Panc1 (cell line): ENCODE results near the gene AJUBA. TPM values are rescaled to one million over a fixed set of nuclear protein-coding genes. Genes with fewer than 3 reads are reported as not detected.

Source experiments
- ATAC-seq: fragments of 200-7000 bp; cut with Tn5 transposase; 2 replicates; pipeline ENCODE4 v1.9.1; 2020; ENCODE audit warnings: mild to moderate bottlenecking, moderate library complexity
- BruUV-seq: library from RNA; stranded (reverse); fragments of 400-500 nt; replicated peaks from 2 replicates; lab custom pipeline; 2021; lab: Mats Ljungman, UMichigan
- CTCF ChIA-PET: fragments of 300-600 bp; sonication (Branson Sonifier 250); formaldehyde crosslinking; loops from one replicate; lab custom pipeline; 2022; ENCODE audit warnings: antibody characterized with exemption; lab: Charles Lee
- POLR2A ChIA-PET: fragments of 300-600 bp; sonication (Branson Sonifier 250); formaldehyde crosslinking; loops from one replicate; lab custom pipeline; 2022; ENCODE audit warnings: antibody characterized with exemption; lab: Charles Lee
- DNase-seq: peaks from one replicate; pipeline ENCODE4 v3.0.0-alpha.2; 2010; ENCODE audit warnings: low read depth, low spot score
- H3K27ac ChIP-seq: 2 replicates; pipeline ENCODE4 v1.5.1; 2011; ENCODE audit warnings: mild to moderate bottlenecking, low read length, inconsistent platforms
- H3K27me3 ChIP-seq: fragments of 200-500 bp; sonication (Bioruptor generic); 2 replicates; pipeline ENCODE4 v1.6.0; 2014; ENCODE audit warnings: low read length, inconsistent platforms; ENCODE audit not compliant: control insufficient read depth, insufficient read depth
- H3K36me3 ChIP-seq: fragments of 200-500 bp; sonication (Bioruptor generic); 2 replicates; pipeline ENCODE4 v1.5.1; 2014; ENCODE audit warnings: inconsistent platforms, mild to moderate bottlenecking, low read length, moderate library complexity; ENCODE audit not compliant: control insufficient read depth, insufficient read depth
- H3K4me1 ChIP-seq: 2 replicates; pipeline ENCODE4 v1.5.1; 2011; ENCODE audit warnings: inconsistent platforms, mild to moderate bottlenecking, low read length, moderate library complexity; ENCODE audit not compliant: control insufficient read depth, insufficient read depth
- H3K4me3 ChIP-seq, 2 experiments: 2 replicates each; pipeline ENCODE4 v1.5.1; 2011 to 2012; ENCODE audit warnings: low read depth in 2 of 2, low read length in 2 of 2, mild to moderate bottlenecking in 2 of 2, inconsistent platforms in 1 of 2, moderate library complexity in 1 of 2
- H3K9me3 ChIP-seq: fragments of 200-500 bp; sonication (Bioruptor generic); 2 replicates; pipeline ENCODE4 v1.5.1; 2014; ENCODE audit warnings: low read depth, mild to moderate bottlenecking, inconsistent platforms, low read length, moderate library complexity; ENCODE audit not compliant: control insufficient read depth, insufficient read depth
- POLR2AphosphoS5 ChIP-seq: IDR thresholded peaks from 2 replicates; pipeline ENCODE4 v1.6.1; 2012; ENCODE audit warnings: mild to moderate bottlenecking, low read depth, low read length, moderate library complexity
- SIN3A ChIP-seq: IDR thresholded peaks from 2 replicates; pipeline ENCODE4 v1.6.1; 2012; ENCODE audit warnings: low read depth, mild to moderate bottlenecking, low read length, moderate library complexity, borderline replicate concordance; ENCODE audit not compliant: insufficient read depth
- TCF7L2 ChIP-seq: IDR thresholded peaks from 2 replicates; pipeline ENCODE4 v1.6.1; 2011; ENCODE audit warnings: mild to moderate bottlenecking, low read depth, low read length, inconsistent platforms
- in situ Hi-C: cut with HindIII; loops from 2 replicates; pipeline ENCODE4 v1.10.0; 2016; ENCODE audit warnings: low sequenced_read_pairs, low pct_unique_long_range_greater_than_20kb
- intact Hi-C: fragments of 100-400 bp; cut with micrococcal nuclease; formaldehyde crosslinking; loops from one replicate; pipeline ENCODE4 v1.10.0; 2022; ENCODE audit not compliant: unreplicated experiment
- total RNA-seq: library from RNA; stranded (reverse); gene quantifications from one replicate; pipeline ENCODE4 v1.2.1, GENCODE V29; 2021; ENCODE audit not compliant: unreplicated experiment
- TF ChIP-seq, protein P1 (sequence below), 2 experiments: IDR thresholded peaks; 2 replicates each; pipeline ENCODE4 v1.6.1; 2011 to 2012; ENCODE audit warnings: low read depth in 2 of 2, control low read depth in 1 of 2, low read length in 1 of 2, mild to moderate bottlenecking in 1 of 2, moderate library complexity in 1 of 2; ENCODE audit not compliant: insufficient read depth in 1 of 2
- TF ChIP-seq, protein P2 (sequence below): fragments of 450-650 bp; IDR thresholded peaks from 2 replicates; pipeline ENCODE4 v1.5.1; 2017; ENCODE audit warnings: mild to moderate bottlenecking

The AJUBA gene
- total RNA-seq, 1 experiment from 2014 or later = 50.2 TPM

DNA sequence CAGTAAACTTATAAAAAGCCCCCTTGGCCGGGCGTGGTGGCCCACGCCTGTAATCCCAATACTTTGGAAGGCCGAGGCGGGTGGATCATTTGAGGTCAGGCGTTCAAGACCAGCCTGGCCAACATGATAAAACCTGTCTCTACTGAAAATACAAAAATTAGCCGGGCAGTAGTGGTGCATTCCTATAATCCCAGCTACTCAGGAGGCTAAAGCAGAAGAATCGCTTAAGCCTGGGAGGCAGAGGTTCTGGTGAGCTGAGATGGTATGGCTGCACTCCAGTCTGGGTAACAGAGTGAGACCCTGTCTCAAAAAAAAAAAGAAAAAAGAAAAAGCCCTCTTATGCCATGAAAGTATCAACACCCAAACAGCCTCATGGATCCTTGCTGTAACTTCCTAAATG, 56.8 kb downstream of the AJUBA start:
- intact Hi-C loops = no loop called here

DNA sequence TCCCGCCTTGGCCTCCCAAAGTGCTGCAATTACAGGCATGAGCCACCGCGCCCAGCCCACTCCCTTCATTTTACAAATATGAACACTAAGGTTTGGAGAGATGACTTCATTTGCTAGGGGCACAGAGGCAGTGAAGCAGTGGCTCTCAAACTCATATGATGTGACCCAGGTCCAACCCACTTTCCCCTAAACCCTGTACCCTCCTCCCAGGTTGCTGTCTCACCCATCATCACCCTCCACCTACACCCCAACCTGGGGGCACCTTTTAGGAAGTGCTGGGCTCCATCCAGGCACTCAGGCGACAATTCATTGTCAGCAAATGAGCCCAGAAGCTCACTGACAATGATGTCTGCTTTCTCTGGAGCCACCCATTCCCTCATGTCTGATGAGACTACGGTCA, 58.6 kb downstream of the AJUBA start:
- H3K4me3 ChIP-seq = no peak overlapping the region
- no peaks in the 10 kb centered on the region for H3K27me3 ChIP-seq
- no peak for ATAC-seq
- no peaks in the 10 kb centered on the region for H3K9me3 ChIP-seq
- CTCF ChIA-PET = no interaction called here
- H3K36me3 ChIP-seq = peaks cover 13% of the 10 kb centered on the region
- no peak overlapping the region for H3K27ac ChIP-seq
- in situ Hi-C loops (no loop called here), intact Hi-C loops (no loop called here)
- H3K4me1 ChIP-seq = peaks cover 14% of the 10 kb centered on the region
- POLR2A ChIA-PET = no interaction called here
- TF ChIP-seq, protein P1, sequence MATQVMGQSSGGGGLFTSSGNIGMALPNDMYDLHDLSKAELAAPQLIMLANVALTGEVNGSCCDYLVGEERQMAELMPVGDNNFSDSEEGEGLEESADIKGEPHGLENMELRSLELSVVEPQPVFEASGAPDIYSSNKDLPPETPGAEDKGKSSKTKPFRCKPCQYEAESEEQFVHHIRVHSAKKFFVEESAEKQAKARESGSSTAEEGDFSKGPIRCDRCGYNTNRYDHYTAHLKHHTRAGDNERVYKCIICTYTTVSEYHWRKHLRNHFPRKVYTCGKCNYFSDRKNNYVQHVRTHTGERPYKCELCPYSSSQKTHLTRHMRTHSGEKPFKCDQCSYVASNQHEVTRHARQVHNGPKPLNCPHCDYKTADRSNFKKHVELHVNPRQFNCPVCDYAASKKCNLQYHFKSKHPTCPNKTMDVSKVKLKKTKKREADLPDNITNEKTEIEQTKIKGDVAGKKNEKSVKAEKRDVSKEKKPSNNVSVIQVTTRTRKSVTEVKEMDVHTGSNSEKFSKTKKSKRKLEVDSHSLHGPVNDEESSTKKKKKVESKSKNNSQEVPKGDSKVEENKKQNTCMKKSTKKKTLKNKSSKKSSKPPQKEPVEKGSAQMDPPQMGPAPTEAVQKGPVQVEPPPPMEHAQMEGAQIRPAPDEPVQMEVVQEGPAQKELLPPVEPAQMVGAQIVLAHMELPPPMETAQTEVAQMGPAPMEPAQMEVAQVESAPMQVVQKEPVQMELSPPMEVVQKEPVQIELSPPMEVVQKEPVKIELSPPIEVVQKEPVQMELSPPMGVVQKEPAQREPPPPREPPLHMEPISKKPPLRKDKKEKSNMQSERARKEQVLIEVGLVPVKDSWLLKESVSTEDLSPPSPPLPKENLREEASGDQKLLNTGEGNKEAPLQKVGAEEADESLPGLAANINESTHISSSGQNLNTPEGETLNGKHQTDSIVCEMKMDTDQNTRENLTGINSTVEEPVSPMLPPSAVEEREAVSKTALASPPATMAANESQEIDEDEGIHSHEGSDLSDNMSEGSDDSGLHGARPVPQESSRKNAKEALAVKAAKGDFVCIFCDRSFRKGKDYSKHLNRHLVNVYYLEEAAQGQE (IDR thresholded peaks at IDR 0.05; ENCODE audit: insufficient read depth in 1 of 2, low read depth in 2 of 2, low read length in 1 of 2) = no peak
- no peak for TF ChIP-seq TCF7L2
- TF ChIP-seq, protein P2, sequence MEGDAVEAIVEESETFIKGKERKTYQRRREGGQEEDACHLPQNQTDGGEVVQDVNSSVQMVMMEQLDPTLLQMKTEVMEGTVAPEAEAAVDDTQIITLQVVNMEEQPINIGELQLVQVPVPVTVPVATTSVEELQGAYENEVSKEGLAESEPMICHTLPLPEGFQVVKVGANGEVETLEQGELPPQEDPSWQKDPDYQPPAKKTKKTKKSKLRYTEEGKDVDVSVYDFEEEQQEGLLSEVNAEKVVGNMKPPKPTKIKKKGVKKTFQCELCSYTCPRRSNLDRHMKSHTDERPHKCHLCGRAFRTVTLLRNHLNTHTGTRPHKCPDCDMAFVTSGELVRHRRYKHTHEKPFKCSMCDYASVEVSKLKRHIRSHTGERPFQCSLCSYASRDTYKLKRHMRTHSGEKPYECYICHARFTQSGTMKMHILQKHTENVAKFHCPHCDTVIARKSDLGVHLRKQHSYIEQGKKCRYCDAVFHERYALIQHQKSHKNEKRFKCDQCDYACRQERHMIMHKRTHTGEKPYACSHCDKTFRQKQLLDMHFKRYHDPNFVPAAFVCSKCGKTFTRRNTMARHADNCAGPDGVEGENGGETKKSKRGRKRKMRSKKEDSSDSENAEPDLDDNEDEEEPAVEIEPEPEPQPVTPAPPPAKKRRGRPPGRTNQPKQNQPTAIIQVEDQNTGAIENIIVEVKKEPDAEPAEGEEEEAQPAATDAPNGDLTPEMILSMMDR = no peak
- TF ChIP-seq POLR2AphosphoS5 = no peak
- no peak for TF ChIP-seq SIN3A
- no TSS peak for BruUV-seq
- no peak for DNase-seq

More for the DNA sequence above, 56.8 kb downstream of the AJUBA start:
- CTCF ChIA-PET = no interaction called here
- Histone ChIP-seq H3K4me1 (peaks cover 9% of the 10 kb centered on the region), H3K27ac (no peak overlapping the region), H3K9me3 (no peaks in the 10 kb centered on the region), H3K27me3 (no peaks in the 10 kb centered on the region), H3K4me3 (no peak overlapping the region), H3K36me3 (peaks cover 13% of the 10 kb centered on the region)
- TF ChIP-seq POLR2AphosphoS5 (no peak), SIN3A (no peak), TCF7L2 (no peak)
- TF ChIP-seq, protein P2 = no peak
- TF ChIP-seq, protein P1 (IDR thresholded peaks at IDR 0.05; ENCODE audit: insufficient read depth in 1 of 2, low read depth in 2 of 2, low read length in 1 of 2) = no peak
- ATAC-seq (no peak), DNase-seq (no peak)
- POLR2A ChIA-PET = no interaction called here
- in situ Hi-C loops = no loop called here
- BruUV-seq = no TSS peak
